PC-3 (cell line): Measurements from ENCODE around the gene KDF1. TPM values are rescaled to one million over a fixed set of nuclear protein-coding genes. Genes with fewer than 3 reads are reported as not detected.
A peak's percentile ranks its signal among the peaks of the same experiment; 100 is the strongest.

ENCODE experiments used
- ATAC-seq: fragments of 200-7000 bp; cut with Tn5 transposase; 2 replicates; pipeline ENCODE4 v1.9.1; 2020; ENCODE audit warnings: mild to moderate bottlenecking, moderate library complexity
- BruUV-seq: library from RNA; stranded (reverse); fragments of 400-500 nt; replicated peaks from 2 replicates; lab custom pipeline; 2021; lab: Mats Ljungman, UMichigan
- CTCF ChIA-PET: fragments of 300-600 bp; sonication (Branson Sonifier 250); formaldehyde crosslinking; loops from one replicate; lab custom pipeline; 2022; ENCODE audit warnings: antibody characterized with exemption; lab: Charles Lee
- POLR2A ChIA-PET: fragments of 300-600 bp; sonication (Branson Sonifier 250); formaldehyde crosslinking; loops from one replicate; lab custom pipeline; 2022; ENCODE audit warnings: antibody characterized with exemption; ENCODE audit not compliant: unreplicated experiment; lab: Charles Lee
- DNase-seq: peaks from one replicate; pipeline ENCODE4 v3.0.0-alpha.2; 2015
- H2AFZ ChIP-seq: fragments of 300-600 bp; sonication (generic); 2 replicates; pipeline ENCODE4 v1.6.0; 2016; ENCODE audit warnings: antibody characterized with exemption, low read length
- H3F3A ChIP-seq: fragments of 300-600 bp; sonication (generic); one replicate; pipeline ENCODE4 v1.6.0; 2017; ENCODE audit warnings: antibody characterized with exemption, low read length, control low read depth, mild to moderate bottlenecking; ENCODE audit not compliant: unreplicated experiment
- H3K27ac ChIP-seq: fragments of 300-600 bp; sonication (generic); 2 replicates; pipeline ENCODE4 v1.5.1; 2016; ENCODE audit warnings: mild to moderate bottlenecking, low read length
- H3K27me3 ChIP-seq: fragments of 300-600 bp; sonication (generic); 2 replicates; pipeline ENCODE4 v1.6.1; 2016; ENCODE audit warnings: low read length, mixed read lengths
- H3K36me3 ChIP-seq: fragments of 300-600 bp; sonication (generic); 2 replicates; pipeline ENCODE4 v1.6.1; 2016; ENCODE audit warnings: low read depth, mixed run types, low read length, mixed read lengths
- H3K4me1 ChIP-seq: fragments of 300-600 bp; sonication (generic); 2 replicates; pipeline ENCODE4 v1.5.1; 2016; ENCODE audit warnings: low read length; ENCODE audit not compliant: insufficient read depth
- H3K4me2 ChIP-seq: fragments of 300-600 bp; sonication (generic); 2 replicates; pipeline ENCODE4 v1.6.0; 2016; ENCODE audit warnings: low read length
- H3K4me3 ChIP-seq: fragments of 300-600 bp; sonication (generic); 2 replicates; pipeline ENCODE4 v1.5.1; 2016; ENCODE audit warnings: mild to moderate bottlenecking, low read length, mixed read lengths
- H3K79me2 ChIP-seq: fragments of 300-600 bp; sonication (generic); 2 replicates; pipeline ENCODE4 v1.6.1; 2017; ENCODE audit warnings: low read length, mixed read lengths
- H3K9ac ChIP-seq: fragments of 300-600 bp; sonication (generic); 2 replicates; pipeline ENCODE4 v1.6.0; 2016; ENCODE audit warnings: mild to moderate bottlenecking, low read length
- H3K9me2 ChIP-seq: fragments of 300-600 bp; sonication (generic); replicated peaks from 2 replicates; pipeline ENCODE4 v1.6.1; 2016; ENCODE audit warnings: mixed run types, low read length, mixed read lengths
- H3K9me3 ChIP-seq: fragments of 300-600 bp; sonication (generic); 2 replicates; pipeline ENCODE4 v1.6.1; 2016; ENCODE audit warnings: low read length, mixed read lengths
- H4K20me1 ChIP-seq: fragments of 300-600 bp; sonication (generic); 2 replicates; pipeline ENCODE4 v1.6.1; 2016; ENCODE audit warnings: low read length, mixed read lengths
- EZH2 ChIP-seq: fragments of 300-600 bp; sonication (generic); IDR thresholded peaks from one replicate; pipeline ENCODE4 v1.6.1; 2017; ENCODE audit warnings: antibody characterized with exemption, mild to moderate bottlenecking, low read length; ENCODE audit not compliant: unreplicated experiment
- EZH2phosphoT487 ChIP-seq: fragments of 300-600 bp; sonication (generic); IDR thresholded peaks from 2 replicates; pipeline ENCODE4 v1.6.1; 2018; ENCODE audit warnings: mild to moderate bottlenecking, antibody characterized with exemption, low read length, borderline replicate concordance
- intact Hi-C: fragments of 100-400 bp; cut with micrococcal nuclease; formaldehyde crosslinking; loops from 2 replicates; pipeline ENCODE4 v1.9.0; 2023
- total RNA-seq: library from RNA; depleted of rRNA; stranded (reverse); fragments of >200 nt; gene quantifications from 2 replicates; pipeline ENCODE4 v1.2.3, GENCODE V29; 2014
- TF ChIP-seq, protein P1 (sequence below): fragments of 300-600 bp; sonication (generic); conservative IDR thresholded peaks from 2 replicates; pipeline ENCODE4 v1.5.1; 2017; ENCODE audit warnings: antibody characterized with exemption, low read depth, mild to moderate bottlenecking, low read length

Gene KDF1
- total RNA-seq, 1 experiment from 2014 or later, result 22.9 TPM

- POLR2A ChIA-PET, result no interaction called here
These were observed 40.0 kb upstream of the KDF1 start for GRCh38 chr1:27000090-27000816.

DNA sequence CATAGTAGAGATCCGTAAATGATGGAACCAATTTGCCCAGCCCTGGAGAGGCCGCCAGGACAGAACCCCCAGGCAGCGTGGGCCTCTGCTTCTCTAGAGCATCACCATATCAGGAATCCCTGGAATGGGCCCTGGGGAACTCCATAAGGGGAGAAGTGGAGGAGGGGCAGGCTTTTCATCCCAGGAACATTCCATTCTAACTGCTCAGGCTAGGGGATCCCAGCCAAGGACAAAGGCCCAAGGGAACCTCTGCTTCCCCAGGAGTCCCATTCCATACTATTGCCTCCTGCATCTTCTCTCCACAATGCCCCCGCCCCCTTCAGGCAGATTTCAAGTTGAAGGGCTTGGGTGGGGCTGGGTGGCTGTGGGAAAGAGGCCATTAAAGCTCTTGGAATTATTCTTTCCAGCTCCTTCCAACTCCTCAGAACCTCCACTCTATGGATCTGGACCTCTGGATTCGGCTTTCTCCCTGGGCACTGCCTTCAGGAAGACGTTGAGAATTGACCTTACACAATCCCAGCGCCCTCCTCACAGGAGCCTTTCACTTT lies 39.2 kb upstream of the KDF1 start:
- POLR2A ChIA-PET, result no interaction called here
- Histone ChIP-seq H3K4me1 (peaks cover 64% of the 10 kb centered on the region), H3K9me3 (no peaks in the 10 kb centered on the region), H3K36me3 (peaks cover 12% of the 10 kb centered on the region), H3K9ac (peak overlapping the region; percentile 22; the same call in 1 of the 2 replicates), H4K20me1 (peaks cover 25% of the 10 kb centered on the region), H2AFZ (no peak overlapping the region), H3K27ac (peak overlapping the region; percentile 81), H3F3A (peaks cover 18% of the 10 kb centered on the region), H3K27me3 (no peaks in the 10 kb centered on the region), H3K4me3 (0 out of 2 replicates have a peak overlapping the region, but pooled peaks have one; percentile 8), H3K4me2 (peak overlapping the region; percentile 90), H3K9me2 (no peaks in the 10 kb centered on the region), H3K79me2 (peaks cover 44% of the 10 kb centered on the region)
- DNase-seq, result peak; percentile 96
- TF ChIP-seq EZH2, result no peak
- TF ChIP-seq, protein P1, sequence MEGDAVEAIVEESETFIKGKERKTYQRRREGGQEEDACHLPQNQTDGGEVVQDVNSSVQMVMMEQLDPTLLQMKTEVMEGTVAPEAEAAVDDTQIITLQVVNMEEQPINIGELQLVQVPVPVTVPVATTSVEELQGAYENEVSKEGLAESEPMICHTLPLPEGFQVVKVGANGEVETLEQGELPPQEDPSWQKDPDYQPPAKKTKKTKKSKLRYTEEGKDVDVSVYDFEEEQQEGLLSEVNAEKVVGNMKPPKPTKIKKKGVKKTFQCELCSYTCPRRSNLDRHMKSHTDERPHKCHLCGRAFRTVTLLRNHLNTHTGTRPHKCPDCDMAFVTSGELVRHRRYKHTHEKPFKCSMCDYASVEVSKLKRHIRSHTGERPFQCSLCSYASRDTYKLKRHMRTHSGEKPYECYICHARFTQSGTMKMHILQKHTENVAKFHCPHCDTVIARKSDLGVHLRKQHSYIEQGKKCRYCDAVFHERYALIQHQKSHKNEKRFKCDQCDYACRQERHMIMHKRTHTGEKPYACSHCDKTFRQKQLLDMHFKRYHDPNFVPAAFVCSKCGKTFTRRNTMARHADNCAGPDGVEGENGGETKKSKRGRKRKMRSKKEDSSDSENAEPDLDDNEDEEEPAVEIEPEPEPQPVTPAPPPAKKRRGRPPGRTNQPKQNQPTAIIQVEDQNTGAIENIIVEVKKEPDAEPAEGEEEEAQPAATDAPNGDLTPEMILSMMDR, result no peak
- TF ChIP-seq EZH2phosphoT487, result no peak
- ATAC-seq, result peak; percentile 25
- BruUV-seq, result no TSS peak
- intact Hi-C loops, result no loop called here
- CTCF ChIA-PET, result interaction anchor here (0.7 to 1.1 kb wide), 2 partner anchors 31 to 38 kb away, joined by 3 read pairs; no protein-coding TSS in a partner anchor

More at GRCh38 chr1:27000090-27000816, 40.0 kb upstream of the KDF1 start:
- H3K79me2 ChIP-seq, result peaks cover 36% of the 10 kb centered on the region
- H3F3A ChIP-seq, result peaks cover 18% of the 10 kb centered on the region
- peaks cover 18% of the 10 kb centered on the region for H4K20me1 ChIP-seq
- no peak overlapping the region for H2AFZ ChIP-seq
- DNase-seq, result no peak
- CTCF ChIA-PET, result no interaction called here
- intact Hi-C loops, result no loop called here
- H3K9ac ChIP-seq, result no peak overlapping the region
- TF ChIP-seq, protein P1, result no peak
- no peak for TF ChIP-seq EZH2phosphoT487
- no peak for TF ChIP-seq EZH2
- H3K4me1 ChIP-seq, result peaks cover 70% of the 10 kb centered on the region
- H3K36me3 ChIP-seq, result peaks cover 10% of the 10 kb centered on the region
- no peaks in the 10 kb centered on the region for H3K9me2 ChIP-seq
- peak overlapping the region; percentile 90 for H3K4me2 ChIP-seq
- BruUV-seq, result no TSS peak
- H3K27me3 ChIP-seq, result no peaks in the 10 kb centered on the region
- H3K9me3 ChIP-seq, result no peaks in the 10 kb centered on the region
- ATAC-seq, result no peak
- H3K4me3 ChIP-seq, result no peak overlapping the region
- H3K27ac ChIP-seq, result peak overlapping the region; percentile 81
